CD4-positive, alpha-beta T cell (primary cell): ENCODE results near the gene NEK2. TPM values are rescaled to one million over a fixed set of nuclear protein-coding genes. Genes with fewer than 3 reads are reported as not detected.

Experiments used
- ATAC-seq: fragments of 200-7000 bp; cut with Tn5 transposase; one replicate; pipeline ENCODE4 v1.10.0; 2022; ENCODE audit warnings: mild to moderate bottlenecking; ENCODE audit not compliant: poor library complexity
- CTCF ChIA-PET: fragments of 350-600 bp; sonication (Branson Sonifier 250); formaldehyde crosslinking; loops from one replicate; lab custom pipeline; 2021; ENCODE audit warnings: antibody characterized with exemption, inconsistent platforms; lab: Charles Lee
- POLR2A ChIA-PET: fragments of 350-600 bp; sonication (Branson Sonifier 250); formaldehyde crosslinking; loops from one replicate; lab custom pipeline; 2021; ENCODE audit warnings: antibody characterized with exemption, inconsistent platforms; lab: Charles Lee
- DNase-seq, 14 experiments: peaks; one replicate each; pipeline ENCODE4 v3.0.0-alpha.2; 2013 to 2020; ENCODE audit warnings: mixed read lengths in 2 of 14
- H3K27ac ChIP-seq, 2 donors: one replicate each; pipeline versions ENCODE4 v1.5.1 to v1.7.0; 2013; ENCODE audit warnings: low read length in 2 of 2, low read depth in 1 of 2, mild to moderate bottlenecking in 1 of 2
- H3K27me3 ChIP-seq, 2 experiments: 1 replicate in 1 of 2; 2 replicates in 1 of 2; pipeline versions ENCODE4 v1.6.1 to v1.7.0; 2013; ENCODE audit warnings: low read length in 2 of 2, control low read depth in 1 of 2, mild to moderate bottlenecking in 1 of 2, moderate library complexity in 1 of 2; ENCODE audit not compliant: insufficient read depth in 2 of 2, control insufficient read depth in 1 of 2
- H3K36me3 ChIP-seq: one replicate; pipeline ENCODE4 v1.6.1; 2013; ENCODE audit warnings: low read length, control low read depth; ENCODE audit not compliant: insufficient read depth
- H3K4me1 ChIP-seq: one replicate; pipeline ENCODE4 v1.6.1; 2013; ENCODE audit warnings: low read length, control low read depth; ENCODE audit not compliant: insufficient read depth
- H3K4me3 ChIP-seq: one replicate; pipeline ENCODE4 v1.5.1; 2013; ENCODE audit warnings: mild to moderate bottlenecking, low read length, moderate library complexity
- H3K9me3 ChIP-seq, 2 experiments: 1 replicate in 1 of 2; 2 replicates in 1 of 2; pipeline versions ENCODE4 v1.6.1 to v1.7.0; 2013; ENCODE audit warnings: low read length in 2 of 2, mild to moderate bottlenecking in 2 of 2, control low read depth in 1 of 2, moderate library complexity in 1 of 2; ENCODE audit not compliant: control insufficient read depth in 1 of 2, insufficient read depth in 1 of 2
- H3K27ac Mint-ChIP-seq: one replicate; pipeline ENCODE4 v1.8.0; 2020; ENCODE audit warnings: mixed read lengths
- H3K27me3 Mint-ChIP-seq: one replicate; pipeline ENCODE4 v1.8.0; 2021; ENCODE audit warnings: mixed read lengths
- H3K36me3 Mint-ChIP-seq: one replicate; pipeline ENCODE4 v1.8.0; 2021; ENCODE audit warnings: low read depth, mixed read lengths
- H3K4me1 Mint-ChIP-seq: one replicate; pipeline ENCODE4 v1.8.0; 2021; ENCODE audit warnings: low read depth, mixed read lengths
- H3K4me3 Mint-ChIP-seq: one replicate; pipeline ENCODE4 v1.8.0; 2020; ENCODE audit warnings: mild to moderate bottlenecking, mixed read lengths
- H3K9me3 Mint-ChIP-seq: one replicate; pipeline ENCODE4 v1.8.0; 2020; ENCODE audit warnings: mixed read lengths
- intact Hi-C, 2 experiments: fragments of 100-400 bp; cut with DNase I in 1 of 2; cut with micrococcal nuclease in 1 of 2; formaldehyde crosslinking; loops; one replicate each; pipeline versions ENCODE4 v1.15.1 to v1.9.0; 2023 to 2025; cut with DNase I, micrococcal nuclease
- total RNA-seq, 174 experiments: library from RNA in 2 of 174; stranded (reverse) in 2 of 174; gene quantifications; one replicate each; pipeline ENCODE4 v1.2.3 and lab custom pipeline; 2021 to 2026
- TF ChIP-seq, protein P1 (sequence below): fragments of 200-600 bp; IDR thresholded peaks from one replicate; pipeline ENCODE4 v1.8.0; 2022; ENCODE audit warnings: antibody characterized with exemption, mild to moderate bottlenecking

The NEK2 gene
- total RNA-seq, 2 experiments from 2014 or later = not detected

GRCh38 chr1:211676106-211676583 lies 724 bp upstream of the NEK2 start:
- Histone ChIP-seq H3K9me3 (no peaks in the 10 kb centered on the region), H3K27me3 (no peaks in the 10 kb centered on the region), H3K27ac (no peak overlapping the region), H3K36me3 (no peaks in the 10 kb centered on the region), H3K4me3 (peak overlapping the region; percentile 67), H3K4me1 (peaks cover 15% of the 10 kb centered on the region)
- Mint-ChIP-seq H3K9me3 (no peaks in the 10 kb centered on the region), H3K4me1 (peaks cover 14% of the 10 kb centered on the region), H3K36me3 (no peaks in the 10 kb centered on the region), H3K27me3 (no peaks in the 10 kb centered on the region), H3K4me3 (peak overlapping the region; percentile 92), H3K27ac (peak overlapping the region; percentile 73)
- intact Hi-C loops = loop anchor here (5.0 to 10.0 kb wide), 6 partner anchors 611 to 1339 kb away; partner anchors contain the start of genes ANGEL2 (in 1 of the 2), NSL1 (in 1 of the 2), PPP2R5A (in 1 of the 2) and TATDN3 (in 1 of the 2)
- ChIA-PET CTCF (interaction anchor here (1.0 to 1.2 kb wide), 2 partner anchors 22 to 23 kb away, joined by 4 to 5 read pairs; no protein-coding TSS in a partner anchor), POLR2A (interaction anchor here (0.7 to 1.7 kb wide), 5 partner anchors 23 to 610 kb away, joined by 3 to 8 read pairs (median 4); partner anchors contain the start of genes DTL, INTS7 and PPP2R5A)
- DNase-seq (no peak), ATAC-seq (no peak)
- TF ChIP-seq, protein P1, sequence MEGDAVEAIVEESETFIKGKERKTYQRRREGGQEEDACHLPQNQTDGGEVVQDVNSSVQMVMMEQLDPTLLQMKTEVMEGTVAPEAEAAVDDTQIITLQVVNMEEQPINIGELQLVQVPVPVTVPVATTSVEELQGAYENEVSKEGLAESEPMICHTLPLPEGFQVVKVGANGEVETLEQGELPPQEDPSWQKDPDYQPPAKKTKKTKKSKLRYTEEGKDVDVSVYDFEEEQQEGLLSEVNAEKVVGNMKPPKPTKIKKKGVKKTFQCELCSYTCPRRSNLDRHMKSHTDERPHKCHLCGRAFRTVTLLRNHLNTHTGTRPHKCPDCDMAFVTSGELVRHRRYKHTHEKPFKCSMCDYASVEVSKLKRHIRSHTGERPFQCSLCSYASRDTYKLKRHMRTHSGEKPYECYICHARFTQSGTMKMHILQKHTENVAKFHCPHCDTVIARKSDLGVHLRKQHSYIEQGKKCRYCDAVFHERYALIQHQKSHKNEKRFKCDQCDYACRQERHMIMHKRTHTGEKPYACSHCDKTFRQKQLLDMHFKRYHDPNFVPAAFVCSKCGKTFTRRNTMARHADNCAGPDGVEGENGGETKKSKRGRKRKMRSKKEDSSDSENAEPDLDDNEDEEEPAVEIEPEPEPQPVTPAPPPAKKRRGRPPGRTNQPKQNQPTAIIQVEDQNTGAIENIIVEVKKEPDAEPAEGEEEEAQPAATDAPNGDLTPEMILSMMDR = no peak

GRCh38 chr1:211667065-211667617 lies 8.3 kb downstream of the NEK2 start:
- Histone ChIP-seq H3K9me3 (no peaks in the 10 kb centered on the region), H3K36me3 (no peaks in the 10 kb centered on the region), H3K4me3 (no peak overlapping the region), H3K4me1 (no peaks in the 10 kb centered on the region), H3K27ac (no peak overlapping the region), H3K27me3 (no peaks in the 10 kb centered on the region)
- Mint-ChIP-seq H3K36me3 (no peaks in the 10 kb centered on the region), H3K4me1 (no peaks in the 10 kb centered on the region), H3K4me3 (no peak overlapping the region), H3K27me3 (no peaks in the 10 kb centered on the region), H3K27ac (no peak overlapping the region), H3K9me3 (no peaks in the 10 kb centered on the region)
- DNase-seq (no peak), ATAC-seq (no peak)
- CTCF ChIA-PET = interaction anchor here (2.3 kb wide), 1 partner anchor 14 kb away, joined by 6 read pairs; no protein-coding TSS in a partner anchor
- POLR2A ChIA-PET = no interaction called here
- intact Hi-C loops = no loop called here
- TF ChIP-seq, protein P1 = no peak

DNA sequence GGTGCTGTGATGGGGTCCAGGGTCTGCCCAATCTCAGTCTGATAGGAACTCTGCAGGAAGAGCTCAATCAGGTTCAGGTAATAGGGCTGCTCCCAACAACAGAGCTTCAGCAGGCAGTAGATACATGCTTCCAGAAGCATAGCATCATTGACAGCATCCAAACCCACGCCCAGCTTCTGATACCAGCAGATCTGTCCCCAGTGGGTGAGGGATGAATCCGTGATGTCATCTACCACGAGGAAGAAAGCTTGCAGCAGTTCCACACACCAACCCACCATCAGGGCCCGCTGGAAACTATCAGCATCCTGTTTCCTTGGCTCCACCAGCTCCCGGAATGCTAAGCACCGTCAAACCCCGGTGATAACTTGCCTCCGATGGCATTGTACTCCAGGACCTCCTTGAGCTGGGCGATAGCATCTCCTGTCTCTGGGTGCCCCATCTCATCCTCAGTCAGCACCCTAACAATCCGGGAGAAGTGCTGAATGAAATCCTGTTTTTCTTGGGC lies 14.7 kb downstream of the NEK2 start:
- Mint-ChIP-seq H3K36me3 (no peaks in the 10 kb centered on the region), H3K4me3 (no peak overlapping the region), H3K27ac (no peak overlapping the region), H3K27me3 (no peaks in the 10 kb centered on the region), H3K9me3 (no peaks in the 10 kb centered on the region), H3K4me1 (no peaks in the 10 kb centered on the region)
- no peaks in the 10 kb centered on the region for H3K27me3 ChIP-seq
- no peak overlapping the region for H3K27ac ChIP-seq
- H3K9me3 ChIP-seq = no peaks in the 10 kb centered on the region
- CTCF ChIA-PET = no interaction called here
- ATAC-seq (no peak), DNase-seq (no peak)
- no peak overlapping the region for H3K4me3 ChIP-seq
- intact Hi-C loops = no loop called here
- no peaks in the 10 kb centered on the region for H3K36me3 ChIP-seq
- H3K4me1 ChIP-seq = no peaks in the 10 kb centered on the region
- POLR2A ChIA-PET = interaction anchor here (1.3 kb wide), 1 partner anchor 375 kb away, joined by 3 read pairs; the partner anchor contains the start of genes DTL and INTS7
- TF ChIP-seq, protein P1 = no peak
